Measurements from ENCODE around the gene DVL3.

GRCh38 chr3:184188080-184188479 is 32.9 kb downstream of the DVL3 start:
- TF ChIP-seq CTCF (IDR thresholded peaks at IDR 0.05) (no peak), POLR2A (IDR thresholded peaks at IDR 0.05) (no peak), POLR2AphosphoS5 (IDR thresholded peaks at IDR 0.05; ENCODE audit: insufficient read depth in 1 of 2, low read depth in 1 of 2) (no peak)
